Aorta (tissue), 5 donors: Measurements from ENCODE around the gene KRTAP2-1. TPM values are rescaled to one million over a fixed set of nuclear protein-coding genes. Genes with fewer than 3 reads are reported as not detected.
"Not testable (repeated sequence)": the region's sequence is repeated elsewhere in the genome, so short reads cannot be mapped to it uniquely, and the experiment has no call there.

Experiments used
- ATAC-seq: fragments of 200-7000 bp; cut with Tn5 transposase; one replicate; pipeline ENCODE4 v1.9.1; 2022; ENCODE audit warnings: moderate library complexity; ENCODE audit not compliant: low FRiP score
- DNase-seq, 2 donors: peaks; one replicate each; pipeline ENCODE4 v3.0.0-alpha.2; 2020
- H3K27ac ChIP-seq, 2 donors: one replicate each; pipeline ENCODE4 v1.5.1; 2013; ENCODE audit warnings: low read length in 2 of 2, mild to moderate bottlenecking in 2 of 2, moderate library complexity in 2 of 2, control low read depth in 1 of 2, inconsistent platforms in 1 of 2, low read depth in 1 of 2
- H3K27me3 ChIP-seq, 2 donors: one replicate each; pipeline ENCODE4 v1.6.1; 2013; ENCODE audit warnings: control low read depth in 1 of 2, low read length in 1 of 2, mild to moderate bottlenecking in 1 of 2, moderate library complexity in 1 of 2; ENCODE audit not compliant: insufficient read depth in 2 of 2, control insufficient read depth in 1 of 2
- H3K36me3 ChIP-seq, 2 donors: one replicate each; pipeline ENCODE4 v1.6.1; 2013; ENCODE audit warnings: control low read depth in 1 of 2, low read length in 1 of 2, mild to moderate bottlenecking in 1 of 2; ENCODE audit not compliant: insufficient read depth in 2 of 2, control insufficient read depth in 1 of 2
- H3K4me1 ChIP-seq, 2 donors: one replicate each; pipeline ENCODE4 v1.6.1; 2013; ENCODE audit warnings: low read length in 2 of 2, control low read depth in 1 of 2, mild to moderate bottlenecking in 1 of 2, moderate library complexity in 1 of 2; ENCODE audit not compliant: insufficient read depth in 2 of 2, control insufficient read depth in 1 of 2
- H3K4me3 ChIP-seq, 2 donors: one replicate each; pipeline ENCODE4 v1.5.1; 2013; ENCODE audit warnings: low read length in 2 of 2, control low read depth in 1 of 2, mild to moderate bottlenecking in 1 of 2
- H3K9me3 ChIP-seq: one replicate; pipeline ENCODE4 v1.6.1; 2013; ENCODE audit warnings: mild to moderate bottlenecking, low read length; ENCODE audit not compliant: control insufficient read depth
- WGBS, 2 donors: extraction: QIAGEN DNeasy Blood & Tissue Kit; methylation state at CpG; one replicate each; pipeline ENCODE4 v1.1.7; 2013; 5-methylcytosine and 5-hydroxymethylcytosine counted together
- intact Hi-C, 2 donors: fragments of 100-400 bp; cut with DNase I; formaldehyde crosslinking; loops; one replicate each; pipeline versions ENCODE4 v1.14.2 to v1.15.0; 2022
- polyA plus RNA-seq, 2 donors: library from polyadenylated mRNA; stranded (reverse); fragments of 200-250 nt; gene quantifications; one replicate each; pipeline ENCODE4 v1.2.3, GENCODE V29; 2013
- total RNA-seq, 2 donors: library from RNA; stranded (reverse); fragmentation: NEBNext Ultra II Directional; extraction: Animal tissue kit (Norgen Biotek cat#: 25700); gene quantifications; one replicate each; pipeline ENCODE4 v1.2.1, GENCODE V29; 2021
- donor health status: healthy with polysubstance abuse.
- donor health status: Bipolar disorder and iron deficiency.
- donor health status: DM: no; HTN: no; CAD: no.
- donor health status: DM: no; HTN: no; CAD: no.
- donor health status: DM: yes; HTN: yes; CAD: no.

Gene KRTAP2-1
- total and polyA plus RNA-seq, 4 donors, result not detected

DNA sequence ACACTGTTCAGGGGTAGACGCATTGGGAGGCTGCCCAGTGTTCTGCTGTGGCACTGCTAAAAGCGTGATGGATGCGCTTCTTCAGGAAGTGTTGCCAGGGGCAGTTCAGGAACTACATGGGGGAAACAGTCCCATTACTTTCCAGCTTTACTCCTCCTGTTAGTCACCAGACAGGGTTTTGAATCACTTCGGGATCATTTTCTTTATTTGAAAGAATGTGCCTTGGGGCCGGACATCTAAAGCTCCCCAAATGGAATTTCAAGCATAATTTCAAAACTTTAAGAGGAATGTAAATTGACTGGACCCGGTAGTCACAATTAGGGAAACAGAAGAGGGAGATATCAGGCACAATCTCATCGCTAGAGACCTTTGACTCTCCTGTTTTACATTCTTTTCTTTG is 1.3 kb upstream of the KRTAP2-1 start:
- Histone ChIP-seq H3K4me1 (no peaks in the 10 kb centered on the region), H3K27me3 (no peaks in the 10 kb centered on the region), H3K4me3 (no peak overlapping the region), H3K9me3 (no peaks in the 10 kb centered on the region), H3K27ac (no peak overlapping the region), H3K36me3 (no peaks in the 10 kb centered on the region)
- DNase-seq (no peak), ATAC-seq (no peak)
- intact Hi-C loops, result no loop called here
- 45 to 51% methylated on average over 7 of the region's 7 CpGs for WGBS, 2 donors

DNA sequence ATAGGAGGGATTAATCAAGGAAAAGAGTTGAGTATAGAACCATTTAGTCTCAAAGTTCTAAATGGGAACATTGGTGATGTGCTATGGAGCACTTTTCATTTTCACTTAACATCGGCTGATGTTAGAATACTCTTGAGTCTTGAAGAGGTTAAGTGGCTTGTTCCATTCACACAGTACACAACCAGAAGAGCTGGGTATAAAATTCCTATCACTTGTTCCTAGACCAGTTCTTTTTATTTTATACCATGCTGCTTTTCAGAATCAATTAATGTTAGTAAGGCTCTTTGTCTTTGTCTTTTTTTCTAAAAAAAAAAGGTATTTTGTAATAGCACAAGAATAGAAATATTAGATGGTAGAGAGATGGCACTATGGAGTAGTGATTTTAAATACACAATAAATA is 4.2 kb downstream of the KRTAP2-1 start:
- Histone ChIP-seq H3K36me3 (no peaks in the 10 kb centered on the region), H3K4me1 (no peaks in the 10 kb centered on the region), H3K27ac (no peak overlapping the region), H3K27me3 (no peaks in the 10 kb centered on the region), H3K9me3 (no peaks in the 10 kb centered on the region), H3K4me3 (no peak overlapping the region)
- ATAC-seq (no peak), DNase-seq (no peak)
- intact Hi-C loops, result no loop called here
- 96 to 97% methylated on average over 1 of the region's 1 CpG for WGBS, 2 donors

DNA sequence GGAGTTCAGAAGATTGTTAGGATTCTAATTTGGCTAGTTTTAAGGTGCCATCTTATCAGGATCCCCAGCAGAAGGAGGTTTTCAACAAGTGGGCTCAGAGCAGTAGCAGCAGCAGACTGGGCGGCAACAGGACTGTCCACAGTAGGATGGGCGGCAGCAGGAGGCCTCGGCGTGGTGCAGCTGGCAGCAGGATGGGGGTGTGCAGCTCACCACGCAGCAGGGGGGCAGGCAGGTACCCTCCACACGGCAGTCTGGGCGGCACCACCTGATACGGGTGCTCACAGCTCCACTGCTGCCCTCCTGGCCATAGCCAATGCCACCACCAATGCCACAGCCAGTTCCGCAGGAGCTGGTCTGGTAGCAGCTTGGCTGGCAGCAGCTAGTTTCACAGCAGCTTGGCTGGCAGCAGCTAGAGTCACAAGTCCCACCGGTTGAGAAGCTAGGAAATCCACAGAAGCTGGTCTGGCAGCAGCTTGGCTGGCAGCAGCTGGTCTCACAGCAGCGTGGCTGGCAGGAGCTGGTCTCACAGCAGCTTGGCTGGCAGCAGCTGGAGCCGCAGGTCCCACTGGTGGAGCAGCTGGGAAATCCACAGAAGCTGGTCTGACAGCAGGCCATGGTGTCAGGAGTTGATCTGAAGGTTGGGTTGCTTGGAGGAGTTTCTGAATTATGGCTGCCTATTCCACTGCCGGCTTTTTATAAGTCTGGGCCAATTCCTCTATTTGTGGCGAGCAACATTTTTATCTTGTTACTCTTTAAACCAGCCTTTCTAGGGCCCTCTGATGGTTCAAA is 6.1 kb downstream of the KRTAP2-1 start, which contains the start of gene KRTAP1-1:
Gene KRTAP1-1 (minus strand): TSS at position 668 of the 789 bp plus-strand sequence. CDS start 53 bp downstream, at position 615.
- H3K9me3 ChIP-seq, DNase-seq, intact Hi-C loops, ATAC-seq, H3K27ac ChIP-seq, H3K4me1 ChIP-seq, H3K27me3 ChIP-seq, H3K36me3 ChIP-seq, H3K4me3 ChIP-seq: not testable (repeated sequence)
- WGBS, 2 donors, result 47 to 54% methylated on average over 11 to 14 of the region's 14 CpGs

DNA sequence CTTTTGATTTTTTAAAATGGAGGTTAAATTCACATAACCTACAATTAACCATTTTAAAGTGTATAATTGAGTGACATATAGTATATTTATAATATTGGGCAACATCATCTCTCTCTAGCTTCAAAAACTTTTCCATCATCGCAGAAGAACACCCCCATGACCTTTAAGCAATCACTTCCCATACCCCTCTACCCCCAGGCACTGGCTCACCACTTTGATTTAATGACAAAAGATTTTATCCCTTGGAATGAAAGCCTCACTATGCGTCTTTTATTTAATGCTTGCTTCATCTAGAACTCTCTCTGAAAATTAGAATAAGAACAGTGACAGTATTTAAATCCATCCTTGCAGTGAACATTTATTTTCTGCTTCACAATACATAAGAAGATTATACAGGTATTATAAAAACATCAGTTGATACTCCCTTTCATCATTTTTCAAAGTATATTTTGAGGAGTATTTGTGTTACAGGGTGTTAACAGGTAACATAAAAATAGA is 9.2 kb downstream of the KRTAP2-1 start:
- H3K27me3 ChIP-seq, result no peaks in the 10 kb centered on the region
- intact Hi-C loops, result no loop called here
- H3K36me3 ChIP-seq, result no peaks in the 10 kb centered on the region
- 63 to 68% methylated on average over 2 of the region's 2 CpGs for WGBS, 2 donors
- H3K4me1 ChIP-seq, result no peaks in the 10 kb centered on the region
- H3K9me3 ChIP-seq, result no peaks in the 10 kb centered on the region
- H3K27ac ChIP-seq, result no peak overlapping the region
- DNase-seq, result no peak
- no peak overlapping the region for H3K4me3 ChIP-seq
- ATAC-seq, result no peak

DNA sequence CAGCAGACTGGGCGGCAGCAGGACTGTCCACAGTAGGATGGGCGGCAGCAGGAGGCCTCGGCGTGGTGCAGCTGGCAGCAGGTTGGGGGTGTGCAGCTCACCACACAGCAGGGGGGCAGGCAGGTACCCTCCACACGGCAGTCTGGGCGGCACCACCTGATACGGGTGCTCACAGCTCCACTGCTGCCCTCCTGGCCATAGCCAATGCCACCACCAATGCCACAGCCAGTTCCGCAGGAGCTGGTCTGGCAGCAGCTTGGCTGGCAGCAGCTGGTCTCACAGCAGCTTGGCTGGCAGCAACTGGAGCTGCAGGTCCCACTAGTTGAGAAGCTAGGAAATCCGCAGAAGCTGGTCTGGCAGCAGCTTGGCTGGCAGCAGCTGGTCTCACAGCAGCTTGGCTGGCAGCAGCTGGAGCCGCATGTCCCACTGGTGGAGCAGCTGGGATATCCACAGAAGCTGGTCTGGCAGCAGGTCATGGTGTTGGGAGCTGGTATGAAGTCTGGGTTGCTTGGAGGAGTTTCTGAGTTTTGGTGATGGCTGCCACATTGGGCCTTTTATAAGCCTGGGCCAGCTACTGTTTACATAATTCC is 12.7 kb downstream of the KRTAP2-1 start, which contains the start of gene KRTAP1-3:
Gene KRTAP1-3 (minus strand): TSS at position 529 of the 590 bp plus-strand sequence. CDS start 53 bp downstream, at position 476.
- 75 to 79% methylated on average over 7 to 10 of the region's 10 CpGs for WGBS, 2 donors
- intact Hi-C loops, H3K27ac ChIP-seq, ATAC-seq, H3K27me3 ChIP-seq, DNase-seq, H3K4me3 ChIP-seq, H3K9me3 ChIP-seq, H3K4me1 ChIP-seq, H3K36me3 ChIP-seq: not testable (repeated sequence)

DNA sequence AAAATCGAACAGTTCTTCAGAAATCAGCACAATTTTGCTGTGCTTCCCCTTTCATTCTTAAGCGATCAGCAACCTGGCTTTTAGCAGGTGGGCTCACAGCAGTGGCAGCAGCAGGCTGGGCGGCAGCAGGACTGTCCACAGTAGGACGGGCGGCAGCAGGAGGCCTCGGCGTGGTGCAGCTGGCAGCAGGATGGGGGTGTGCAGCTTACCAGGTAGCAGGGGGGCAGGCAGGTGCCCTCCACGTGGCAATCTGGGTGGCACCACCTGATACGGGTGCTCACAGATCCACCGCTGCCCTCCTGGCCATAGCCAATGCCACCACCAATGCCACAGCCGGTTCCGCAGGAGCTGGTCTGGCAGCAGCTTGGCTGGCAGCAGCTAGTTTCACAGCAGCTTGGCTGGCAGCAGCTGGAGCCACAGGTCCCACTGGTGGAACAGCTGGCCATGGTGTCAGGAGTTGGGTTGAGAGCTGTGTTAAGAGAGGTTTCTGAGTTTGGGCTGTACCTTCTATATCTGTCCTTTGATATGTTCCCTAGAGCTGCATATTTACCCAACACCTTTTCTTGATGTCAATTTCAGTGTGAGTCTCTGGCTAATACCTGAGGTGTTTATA is 17.4 kb downstream of the KRTAP2-1 start, which contains the start of gene KRTAP1-4:
Gene KRTAP1-4 (minus strand): TSS at position 563 of the 613 bp plus-strand sequence. CDS start 117 bp downstream, at position 446.
- Histone ChIP-seq H3K4me1 (no peaks in the 10 kb centered on the region), H3K4me3 (no peak within 1 kb of the TSS), H3K27ac (no peak within 1 kb of the TSS), H3K9me3 (no peaks in the 10 kb centered on the region), H3K27me3 (no peaks in the 10 kb centered on the region), H3K36me3 (no peaks in the 10 kb centered on the region)
- WGBS, 2 donors, result 79 to 83% methylated on average over 12 of the region's 12 CpGs
- no peak for ATAC-seq
- intact Hi-C loops, result no loop called here
- no peak for DNase-seq

DNA sequence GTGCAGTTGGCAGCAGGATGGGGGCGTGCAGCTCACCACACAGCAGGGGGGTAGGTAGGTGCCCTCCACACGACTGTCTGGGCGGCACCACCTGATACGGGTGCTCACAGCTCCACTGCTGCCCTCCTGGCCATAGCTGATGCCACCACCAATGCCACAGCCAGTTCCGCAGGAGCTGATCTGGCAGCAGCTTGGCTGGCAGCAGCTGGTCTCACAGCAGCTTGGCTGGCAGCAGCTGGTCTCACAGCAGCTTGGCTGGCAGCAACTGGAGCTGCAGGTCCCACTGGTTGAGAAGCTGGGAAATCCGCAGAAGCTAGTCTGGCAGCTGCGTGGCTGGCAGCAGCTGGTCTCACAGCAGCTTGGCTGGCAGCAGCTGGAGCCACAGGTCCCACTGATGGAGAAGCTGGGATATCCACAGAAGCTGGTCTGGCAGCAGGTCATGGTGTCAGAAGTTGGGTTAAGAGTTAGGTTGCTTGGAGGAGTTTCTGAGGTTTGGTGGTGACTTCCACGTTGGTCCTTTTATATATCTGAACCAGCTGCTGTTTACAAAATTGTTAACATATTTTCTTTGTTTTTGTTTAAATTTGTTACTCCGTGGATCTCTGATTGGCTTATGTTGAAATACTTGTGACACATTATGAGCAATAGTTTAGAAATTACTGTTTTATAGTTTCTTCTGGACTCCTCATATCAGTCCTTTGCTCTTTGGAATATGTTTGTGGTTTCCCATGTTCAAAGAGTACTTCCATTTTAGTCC is 20.2 kb downstream of the KRTAP2-1 start, which contains the start of gene KRTAP1-5:
Gene KRTAP1-5 (minus strand): TSS at position 494 of the 757 bp plus-strand sequence. CDS start 53 bp downstream, at position 441.
- no peak for ATAC-seq
- no peaks in the 10 kb centered on the region for H3K4me1 ChIP-seq
- H3K4me3 ChIP-seq, result no peak within 1 kb of the TSS
- no peaks in the 10 kb centered on the region for H3K27me3 ChIP-seq
- WGBS, 2 donors, result 44 to 54% methylated on average over 9 of the region's 9 CpGs
- no peaks in the 10 kb centered on the region for H3K36me3 ChIP-seq
- H3K9me3 ChIP-seq, result no peaks in the 10 kb centered on the region
- H3K27ac ChIP-seq, result no peak within 1 kb of the TSS
- DNase-seq, result no peak
- intact Hi-C loops, result no loop called here

DNA sequence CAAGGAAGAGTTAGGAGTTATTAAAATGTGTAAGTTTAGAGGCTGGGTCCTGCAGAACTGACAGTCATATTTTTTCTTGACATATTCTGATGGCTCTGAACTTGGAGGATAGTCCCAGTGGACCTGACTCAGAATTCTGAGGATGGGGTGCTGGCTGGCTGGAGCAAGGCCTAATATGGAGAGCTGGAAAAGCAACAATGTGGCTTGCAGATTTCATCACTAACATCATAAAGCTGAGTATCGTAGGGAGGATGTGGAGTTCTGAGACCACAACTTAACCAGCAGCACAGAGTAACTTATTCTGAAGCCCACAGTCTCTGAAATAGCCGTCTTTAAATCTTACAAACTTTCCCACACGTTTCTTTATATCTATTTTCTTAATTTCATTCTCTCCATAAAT is 22.4 kb downstream of the KRTAP2-1 start:
- no peaks in the 10 kb centered on the region for H3K4me1 ChIP-seq
- DNase-seq (no peak), ATAC-seq (no peak)
- intact Hi-C loops, result no loop called here
- no peaks in the 10 kb centered on the region for H3K9me3 ChIP-seq
- no peaks in the 10 kb centered on the region for H3K36me3 ChIP-seq
- H3K4me3 ChIP-seq, result no peak overlapping the region
- H3K27ac ChIP-seq, result no peak overlapping the region
- 44 to 51% methylated on average over 3 of the region's 3 CpGs for WGBS, 2 donors
- H3K27me3 ChIP-seq, result no peaks in the 10 kb centered on the region
